ES-I3 (cell line): ENCODE results near the gene CFLAR.

ENCODE experiments used
- H3K36me3 ChIP-seq: 2 replicates; pipeline ENCODE4 v1.6.1; 2013; ENCODE audit warnings: mild to moderate bottlenecking, low read length, control low read depth, moderate library complexity; ENCODE audit not compliant: insufficient read depth
- H3K4me1 ChIP-seq: 2 replicates; pipeline ENCODE4 v1.6.1; 2013; ENCODE audit warnings: mild to moderate bottlenecking, control low read depth, low read length; ENCODE audit not compliant: insufficient read depth
- H3K9ac ChIP-seq: 2 replicates; pipeline ENCODE4 v1.6.1; 2013; ENCODE audit warnings: low read depth, mild to moderate bottlenecking, low read length, moderate library complexity
- H3K9me3 ChIP-seq: 2 replicates; pipeline ENCODE4 v1.6.1; 2013; ENCODE audit warnings: mild to moderate bottlenecking, low read length, moderate library complexity; ENCODE audit not compliant: control insufficient read depth, insufficient read depth

The CFLAR gene

DNA sequence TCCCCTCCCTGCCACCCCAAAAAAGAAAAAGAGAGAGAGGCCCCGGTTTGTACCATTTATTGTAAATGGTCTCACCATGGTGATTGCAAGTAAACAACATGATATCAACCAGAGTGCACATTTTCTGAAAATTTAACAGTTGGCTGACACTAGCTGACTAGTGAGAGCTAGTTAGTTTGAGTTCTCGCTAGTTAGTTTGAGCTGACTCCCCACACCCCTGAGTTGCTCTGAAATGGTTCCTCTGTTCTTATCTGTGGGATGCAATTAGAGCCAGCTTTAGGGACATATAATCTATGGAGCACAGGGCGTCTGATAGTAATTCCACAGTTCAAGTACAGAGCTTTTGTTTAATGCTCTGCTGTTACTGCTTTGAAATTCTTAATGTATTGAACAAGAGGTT is 80.0 kb downstream of the CFLAR start:
- no peaks in the 10 kb centered on the region for H3K4me1 ChIP-seq
- H3K9ac ChIP-seq = no peak overlapping the region

DNA sequence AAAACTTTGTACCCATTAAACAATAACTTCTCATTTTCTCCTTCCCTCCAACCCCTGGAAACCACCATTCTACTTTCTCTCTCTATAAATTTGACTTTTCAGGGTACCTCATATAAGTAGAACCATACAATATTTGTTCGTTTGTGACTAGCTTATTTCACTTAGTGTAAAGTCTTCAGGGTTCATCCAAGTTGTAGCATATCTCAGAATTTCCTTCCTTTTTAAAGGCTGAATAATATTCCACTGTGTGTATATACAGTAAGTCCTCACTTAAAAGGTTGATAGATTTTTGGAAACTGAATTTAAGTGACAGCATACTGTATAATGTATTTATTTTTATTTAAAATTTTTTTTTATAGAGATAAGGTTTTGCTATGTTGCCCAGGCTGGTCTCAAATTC is 80.8 kb downstream of the CFLAR start:
- no peaks in the 10 kb centered on the region for H3K4me1 ChIP-seq
- H3K9me3 ChIP-seq = no peaks in the 10 kb centered on the region
- no peak overlapping the region for H3K9ac ChIP-seq
- H3K36me3 ChIP-seq = no peaks in the 10 kb centered on the region

More for the DNA sequence above, 80.0 kb downstream of the CFLAR start:
- Histone ChIP-seq H3K9me3 (no peaks in the 10 kb centered on the region), H3K36me3 (no peaks in the 10 kb centered on the region)

DNA sequence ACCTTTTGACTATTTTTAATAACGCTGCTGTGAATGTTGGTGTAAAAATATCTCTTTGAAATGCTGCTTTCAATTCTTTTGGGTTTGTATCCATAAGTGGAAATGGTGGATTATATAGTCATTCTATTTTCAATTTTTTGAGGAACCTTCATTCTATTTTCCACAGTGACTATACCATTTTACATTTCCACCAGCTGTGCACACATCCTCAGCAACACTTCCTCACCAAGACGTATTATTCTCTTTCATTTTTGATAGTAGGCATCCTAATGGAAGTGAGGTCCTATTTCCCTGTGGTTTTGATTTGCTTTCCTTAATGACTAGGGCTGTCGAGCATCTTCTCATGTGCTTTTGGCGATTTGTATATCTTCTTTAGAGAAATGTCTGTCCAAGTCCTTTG is 81.8 kb downstream of the CFLAR start:
- Histone ChIP-seq H3K9me3 (no peaks in the 10 kb centered on the region), H3K9ac (no peak overlapping the region), H3K36me3 (no peaks in the 10 kb centered on the region), H3K4me1 (no peaks in the 10 kb centered on the region)

GRCh38 chr2:201199847-201200246 is 83.9 kb downstream of the CFLAR start:
- Histone ChIP-seq H3K36me3 (no peaks in the 10 kb centered on the region; the same call in 1 of the 2 replicates), H3K9me3 (no peaks in the 10 kb centered on the region), H3K4me1 (no peaks in the 10 kb centered on the region), H3K9ac (no peak overlapping the region)

- no peak overlapping the region for H3K9ac ChIP-seq
- H3K36me3 ChIP-seq = no peaks in the 10 kb centered on the region; the same call in 1 of the 2 replicates
- no peaks in the 10 kb centered on the region for H3K9me3 ChIP-seq
- no peaks in the 10 kb centered on the region for H3K4me1 ChIP-seq
Observed at GRCh38 chr2:201200345-201200744, 84.4 kb downstream of the CFLAR start.

DNA sequence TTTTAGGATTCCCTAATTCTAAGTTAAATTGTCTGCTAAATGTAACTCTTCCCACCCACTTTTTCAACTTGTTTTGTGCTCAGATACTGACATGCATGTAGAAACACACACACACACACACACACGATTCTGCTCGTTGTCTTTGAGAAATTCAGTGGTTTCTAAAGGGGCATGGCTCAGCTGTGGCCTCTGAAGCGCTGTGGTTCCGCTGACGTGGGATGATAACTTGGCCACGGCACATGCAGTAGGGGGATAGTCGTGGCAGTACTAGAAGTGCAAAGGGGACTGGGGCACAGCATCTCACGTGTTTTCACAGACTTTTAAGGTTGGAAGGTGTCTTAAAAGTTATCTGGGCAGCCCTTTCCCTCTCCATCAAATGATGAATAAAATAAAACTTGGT is 85.4 kb downstream of the CFLAR start:
- Histone ChIP-seq H3K9me3 (no peaks in the 10 kb centered on the region), H3K4me1 (no peaks in the 10 kb centered on the region), H3K36me3 (no peaks in the 10 kb centered on the region; the same call in 1 of the 2 replicates), H3K9ac (no peak overlapping the region)

GRCh38 chr2:201203916-201204654 is 88.1 kb downstream of the CFLAR start:
- Histone ChIP-seq H3K4me1 (no peaks in the 10 kb centered on the region), H3K9ac (no peak overlapping the region), H3K36me3 (no peaks in the 10 kb centered on the region; the same call in 1 of the 2 replicates), H3K9me3 (no peaks in the 10 kb centered on the region)

GRCh38 chr2:201204655-201205514 is 88.9 kb downstream of the CFLAR start:
- Histone ChIP-seq H3K36me3 (no peaks in the 10 kb centered on the region; the same call in 1 of the 2 replicates), H3K9me3 (no peaks in the 10 kb centered on the region), H3K9ac (no peak overlapping the region), H3K4me1 (no peaks in the 10 kb centered on the region)

DNA sequence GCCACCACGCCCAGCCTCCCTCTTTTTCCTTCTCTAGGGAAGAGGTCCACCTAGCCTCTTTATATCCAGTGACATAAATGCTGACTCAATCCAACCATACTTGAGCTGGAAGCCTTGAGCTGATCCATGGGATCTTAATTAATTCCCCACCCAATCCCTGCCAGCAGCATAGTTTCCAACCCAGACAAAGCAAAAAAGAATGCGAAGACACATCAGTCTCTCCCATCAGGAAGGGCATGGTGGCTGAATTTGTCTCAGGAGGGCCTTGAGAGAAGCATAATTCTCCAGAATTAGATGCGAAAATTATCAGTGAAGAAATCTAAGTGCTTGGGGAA is 89.5 kb downstream of the CFLAR start:
- no peak overlapping the region for H3K9ac ChIP-seq
- H3K9me3 ChIP-seq = no peaks in the 10 kb centered on the region
- H3K4me1 ChIP-seq = no peaks in the 10 kb centered on the region
- H3K36me3 ChIP-seq = no peaks in the 10 kb centered on the region; the same call in 1 of the 2 replicates

DNA sequence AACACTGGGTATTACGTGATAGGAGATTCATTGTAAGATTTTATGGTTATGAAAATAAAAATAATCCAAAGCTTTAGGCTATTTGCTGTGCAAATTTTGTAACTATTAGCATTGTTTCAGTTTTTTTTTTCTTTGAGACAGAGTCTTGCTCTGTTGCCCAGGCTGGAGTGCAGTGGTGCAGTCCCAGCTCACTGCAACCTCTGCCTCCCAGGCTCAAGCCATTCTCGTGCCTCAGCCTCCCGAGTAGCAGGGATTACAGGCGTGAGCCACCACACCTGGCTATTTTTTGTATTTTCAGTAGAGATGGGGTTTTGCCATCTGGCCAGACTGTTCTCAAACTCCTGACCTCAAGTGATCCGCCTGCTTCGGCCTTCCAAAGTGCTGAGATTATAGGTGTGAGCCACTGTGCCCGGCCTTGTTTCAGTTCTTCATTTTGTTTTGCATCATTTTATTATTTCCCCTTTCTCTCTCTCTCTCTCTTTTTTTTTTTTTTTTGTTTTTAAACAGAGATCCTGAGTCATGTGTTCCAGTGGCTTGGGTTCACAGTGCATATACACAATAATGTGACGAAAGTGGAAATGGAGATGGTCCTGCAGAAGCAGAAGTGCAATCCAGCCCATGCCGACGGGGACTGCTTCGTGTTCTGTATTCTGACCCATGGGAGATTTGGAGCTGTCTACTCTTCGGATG is 92.7 kb downstream of the CFLAR start:
- no peak overlapping the region for H3K9ac ChIP-seq
- no peaks in the 10 kb centered on the region for H3K4me1 ChIP-seq
- no peaks in the 10 kb centered on the region for H3K36me3 ChIP-seq
- no peaks in the 10 kb centered on the region for H3K9me3 ChIP-seq

DNA sequence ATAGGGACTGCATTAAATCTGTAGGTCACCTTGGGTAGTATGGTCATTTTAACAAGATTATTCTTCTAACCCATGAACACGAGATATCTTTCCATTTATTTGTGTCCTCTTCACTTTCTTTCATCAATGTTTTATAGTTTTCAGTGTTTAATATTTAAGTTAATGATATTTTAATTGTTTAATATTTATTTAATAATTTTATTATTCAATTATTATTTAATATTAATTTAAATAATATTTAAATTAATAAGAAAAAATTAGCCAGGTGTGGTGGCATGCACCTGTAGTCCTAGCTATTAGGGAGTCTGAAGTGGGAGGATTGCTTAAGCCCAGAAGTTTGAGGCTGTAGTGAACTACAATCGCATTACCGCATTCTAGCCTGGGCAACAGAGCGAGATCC is 100.0 kb downstream of the CFLAR start:
- Histone ChIP-seq H3K4me1 (peaks cover 16% of the 10 kb centered on the region), H3K9ac (no peak overlapping the region), H3K9me3 (no peaks in the 10 kb centered on the region), H3K36me3 (no peaks in the 10 kb centered on the region)

DNA sequence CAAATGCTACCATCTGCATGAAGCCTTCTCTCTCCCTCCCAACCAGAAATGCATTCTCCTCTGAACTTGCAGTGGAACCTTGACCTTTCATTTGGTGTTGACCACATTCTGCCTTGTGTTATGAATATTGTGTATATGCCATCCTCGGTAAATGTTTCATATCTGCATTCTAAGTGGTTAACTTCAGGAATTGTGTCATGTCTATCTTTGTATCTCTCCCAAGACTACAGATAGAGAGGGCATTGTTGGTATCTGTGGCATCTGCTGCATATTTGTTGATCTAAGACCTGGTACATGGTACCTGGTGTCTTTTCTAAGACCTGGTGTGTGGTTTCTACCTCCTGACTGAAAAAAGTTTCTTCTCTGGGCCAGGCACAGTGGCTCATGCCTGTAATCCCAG is 101.0 kb downstream of the CFLAR start:
- no peaks in the 10 kb centered on the region for H3K36me3 ChIP-seq
- no peaks in the 10 kb centered on the region for H3K9me3 ChIP-seq
- peaks cover 16% of the 10 kb centered on the region for H3K4me1 ChIP-seq
- H3K9ac ChIP-seq = no peak overlapping the region

- no peaks in the 10 kb centered on the region for H3K9me3 ChIP-seq
- no peak overlapping the region for H3K9ac ChIP-seq
- peaks cover 16% of the 10 kb centered on the region for H3K4me1 ChIP-seq
- no peaks in the 10 kb centered on the region for H3K36me3 ChIP-seq
Observed at GRCh38 chr2:201218780-201219179, 102.8 kb downstream of the CFLAR start.

GRCh38 chr2:201219328-201220096 is 103.5 kb downstream of the CFLAR start:
- peaks cover 16% of the 10 kb centered on the region for H3K4me1 ChIP-seq
- no peak overlapping the region for H3K9ac ChIP-seq
- H3K9me3 ChIP-seq = no peaks in the 10 kb centered on the region
- H3K36me3 ChIP-seq = no peaks in the 10 kb centered on the region
